OCI-LY3 (cell line): ENCODE results near the gene FANCC.
A peak's percentile ranks its signal among the peaks of the same experiment; 100 is the strongest.

ENCODE experiments used
- H2AFZ ChIP-seq: fragments of 200-600, 300-600 bp; shearing (Covaris generic); 2 replicates; pipeline ENCODE4 v1.6.0; 2014; ENCODE audit warnings: antibody characterized with exemption, low read depth, low read length
- H3K27ac ChIP-seq: fragments of 200-600, 300-600 bp; sonication (generic); 2 replicates; pipeline ENCODE4 v1.5.1; 2014; ENCODE audit warnings: mild to moderate bottlenecking, low read length, moderate library complexity, mixed read lengths
- H3K27me3 ChIP-seq: fragments of 200-600, 300-600 bp; sonication (generic); 2 replicates; pipeline ENCODE4 v1.6.1; 2014; ENCODE audit warnings: low read depth, low read length, mixed read lengths
- H3K36me3 ChIP-seq: fragments of 200-600, 300-600 bp; sonication (generic); replicated peaks from 2 replicates; pipeline ENCODE3; 2014; ENCODE audit warnings: low read depth, low read length, mixed read lengths
- H3K4me1 ChIP-seq: fragments of 300-600, 200-600 bp; sonication (generic); 2 replicates; pipeline ENCODE4 v1.6.1; 2014; ENCODE audit warnings: low read length, mixed read lengths
- H3K4me2 ChIP-seq: fragments of 200-600, 300-600 bp; sonication (generic); 2 replicates; pipeline ENCODE4 v1.6.1; 2014; ENCODE audit warnings: low read length, mixed read lengths
- H3K4me3 ChIP-seq: fragments of 300-600, 200-600 bp; sonication (generic); 2 replicates; pipeline ENCODE4 v1.5.1; 2014; ENCODE audit warnings: antibody characterized with exemption, mild to moderate bottlenecking, low read length, moderate library complexity
- H3K79me2 ChIP-seq: fragments of 300-600, 200-600 bp; shearing (Covaris generic); 2 replicates; pipeline ENCODE4 v1.6.1; 2014; ENCODE audit warnings: mild to moderate bottlenecking, low read length, mixed read lengths
- H3K9ac ChIP-seq: fragments of 300-600, 200-600 bp; shearing (Covaris generic); 2 replicates; pipeline ENCODE4 v1.6.0; 2014; ENCODE audit warnings: mild to moderate bottlenecking, low read length, moderate library complexity
- H3K9me3 ChIP-seq: fragments of 200-600, 300-600 bp; shearing (Covaris generic); 2 replicates; pipeline ENCODE4 v1.6.1; 2014; ENCODE audit warnings: low read length, mixed read lengths; ENCODE audit not compliant: insufficient read depth
- H4K20me1 ChIP-seq: fragments of 200-600, 300-600 bp; sonication (generic); 2 replicates; pipeline ENCODE4 v1.6.1; 2016; ENCODE audit warnings: low read length, mixed read lengths; ENCODE audit not compliant: insufficient read depth
- EZH2phosphoT487 ChIP-seq: fragments of 200-600 bp; shearing (Covaris generic); IDR thresholded peaks from 2 replicates; pipeline ENCODE4 v1.6.1; 2018; ENCODE audit warnings: antibody characterized with exemption, mixed run types, low read depth
- TF ChIP-seq, protein P1 (sequence below): fragments of 200-600, 300-600 bp; sonication (generic); IDR thresholded peaks from 2 replicates; pipeline ENCODE4 v1.5.1; 2014; ENCODE audit warnings: antibody characterized with exemption, low read length, low read depth

The FANCC gene

GRCh38 chr9:95327239-95327865 lies 9.8 kb upstream of the FANCC start:
- H3K9me3 ChIP-seq = peaks cover 19% of the 10 kb centered on the region
- H3K36me3 ChIP-seq = no peaks in the 10 kb centered on the region
- H3K27ac ChIP-seq = no peak overlapping the region
- no peak overlapping the region for H3K9ac ChIP-seq
- no peak for TF ChIP-seq EZH2phosphoT487
- TF ChIP-seq, protein P1, sequence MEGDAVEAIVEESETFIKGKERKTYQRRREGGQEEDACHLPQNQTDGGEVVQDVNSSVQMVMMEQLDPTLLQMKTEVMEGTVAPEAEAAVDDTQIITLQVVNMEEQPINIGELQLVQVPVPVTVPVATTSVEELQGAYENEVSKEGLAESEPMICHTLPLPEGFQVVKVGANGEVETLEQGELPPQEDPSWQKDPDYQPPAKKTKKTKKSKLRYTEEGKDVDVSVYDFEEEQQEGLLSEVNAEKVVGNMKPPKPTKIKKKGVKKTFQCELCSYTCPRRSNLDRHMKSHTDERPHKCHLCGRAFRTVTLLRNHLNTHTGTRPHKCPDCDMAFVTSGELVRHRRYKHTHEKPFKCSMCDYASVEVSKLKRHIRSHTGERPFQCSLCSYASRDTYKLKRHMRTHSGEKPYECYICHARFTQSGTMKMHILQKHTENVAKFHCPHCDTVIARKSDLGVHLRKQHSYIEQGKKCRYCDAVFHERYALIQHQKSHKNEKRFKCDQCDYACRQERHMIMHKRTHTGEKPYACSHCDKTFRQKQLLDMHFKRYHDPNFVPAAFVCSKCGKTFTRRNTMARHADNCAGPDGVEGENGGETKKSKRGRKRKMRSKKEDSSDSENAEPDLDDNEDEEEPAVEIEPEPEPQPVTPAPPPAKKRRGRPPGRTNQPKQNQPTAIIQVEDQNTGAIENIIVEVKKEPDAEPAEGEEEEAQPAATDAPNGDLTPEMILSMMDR = no peak
- H3K4me1 ChIP-seq = no peaks in the 10 kb centered on the region
- H2AFZ ChIP-seq = no peak overlapping the region
- H3K4me3 ChIP-seq = no peak overlapping the region
- H3K27me3 ChIP-seq = no peaks in the 10 kb centered on the region
- H3K4me2 ChIP-seq = no peak overlapping the region
- no peaks in the 10 kb centered on the region for H3K79me2 ChIP-seq
- H4K20me1 ChIP-seq = no peaks in the 10 kb centered on the region

DNA sequence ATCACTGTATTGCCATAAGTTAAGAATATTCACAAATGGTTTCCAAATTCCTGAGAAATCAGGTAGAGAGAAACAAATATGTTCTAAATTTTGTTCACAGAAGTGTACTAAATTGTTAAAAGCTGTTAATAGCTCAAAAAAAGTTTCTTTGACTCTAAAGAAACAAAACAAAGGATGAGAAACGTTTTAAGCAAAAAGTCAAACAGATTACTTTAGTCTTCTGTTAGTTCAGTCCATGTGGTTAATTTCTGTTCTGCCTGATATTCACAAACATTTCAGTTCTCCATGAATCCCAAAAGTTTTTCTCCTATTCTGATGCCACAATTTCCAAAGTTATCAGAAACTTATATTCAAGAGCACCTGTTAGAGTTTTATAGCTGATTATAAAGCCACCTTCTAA lies 7.7 kb upstream of the FANCC start:
- Histone ChIP-seq H2AFZ (no peak overlapping the region), H3K79me2 (no peaks in the 10 kb centered on the region), H3K36me3 (no peaks in the 10 kb centered on the region), H3K27ac (no peak overlapping the region), H3K9ac (no peak overlapping the region), H3K4me1 (no peaks in the 10 kb centered on the region), H3K4me3 (no peak overlapping the region), H3K9me3 (peaks cover 19% of the 10 kb centered on the region), H4K20me1 (no peaks in the 10 kb centered on the region), H3K4me2 (no peak overlapping the region), H3K27me3 (no peaks in the 10 kb centered on the region)
- TF ChIP-seq, protein P1 = no peak
- TF ChIP-seq EZH2phosphoT487 = no peak

DNA sequence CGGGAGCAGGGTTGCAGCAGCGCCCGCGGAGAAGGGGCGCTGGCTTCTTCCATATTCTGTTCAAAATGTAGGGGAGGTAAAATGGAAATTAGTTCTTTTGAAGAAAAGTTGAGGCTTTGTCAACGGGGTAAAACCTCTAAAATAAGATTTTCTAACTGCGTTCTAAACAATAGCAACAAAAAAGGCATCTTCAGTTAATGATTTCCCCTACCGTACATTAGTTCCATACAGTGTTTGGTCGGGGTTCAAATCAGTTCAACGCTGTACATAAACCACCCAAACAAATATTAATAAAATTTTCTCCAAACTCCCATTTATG lies 343 bp upstream of the FANCC start:
- H3K9me3 ChIP-seq = no peaks in the 10 kb centered on the region
- H3K4me1 ChIP-seq = peaks cover 8% of the 10 kb centered on the region; the same call in 1 of the 2 replicates
- no peaks in the 10 kb centered on the region for H4K20me1 ChIP-seq
- H3K36me3 ChIP-seq = no peaks in the 10 kb centered on the region
- peak overlapping the region; percentile 80 for H3K27ac ChIP-seq
- peak overlapping the region; percentile 81; the same call in 1 of the 2 replicates for H2AFZ ChIP-seq
- TF ChIP-seq, protein P1 = no peak
- no peak for TF ChIP-seq EZH2phosphoT487
- peak overlapping the region; percentile 93 for H3K4me3 ChIP-seq
- H3K9ac ChIP-seq = peak overlapping the region; percentile 93
- H3K27me3 ChIP-seq = no peaks in the 10 kb centered on the region
- peak overlapping the region; percentile 64 for H3K4me2 ChIP-seq
- peaks cover 19% of the 10 kb centered on the region for H3K79me2 ChIP-seq

- H3K27ac ChIP-seq = no peak overlapping the region
- peak overlapping the region; percentile 93 for H3K9ac ChIP-seq
- H4K20me1 ChIP-seq = 0 out of 2 replicates have a peak, but pooled peaks cover 4% of the 10 kb centered on the region
- H3K4me1 ChIP-seq = peaks cover 13% of the 10 kb centered on the region
- no peaks in the 10 kb centered on the region for H3K36me3 ChIP-seq
- TF ChIP-seq, protein P1 = peak; percentile 20; the same call in 1 of the 2 replicates
- TF ChIP-seq EZH2phosphoT487 = no peak
- peak overlapping the region; percentile 74 for H3K4me2 ChIP-seq
- H3K79me2 ChIP-seq = peaks cover 30% of the 10 kb centered on the region
- H3K4me3 ChIP-seq = peak overlapping the region; percentile 93
- H3K27me3 ChIP-seq = no peaks in the 10 kb centered on the region
- H3K9me3 ChIP-seq = no peaks in the 10 kb centered on the region
- H2AFZ ChIP-seq = 0 out of 2 replicates have a peak overlapping the region, but pooled peaks have one; percentile 2
These were observed 753 bp downstream of the FANCC start for GRCh38 chr9:95316794-95317118.
